Measurements from ENCODE around the gene RSL1D1.

DNA sequence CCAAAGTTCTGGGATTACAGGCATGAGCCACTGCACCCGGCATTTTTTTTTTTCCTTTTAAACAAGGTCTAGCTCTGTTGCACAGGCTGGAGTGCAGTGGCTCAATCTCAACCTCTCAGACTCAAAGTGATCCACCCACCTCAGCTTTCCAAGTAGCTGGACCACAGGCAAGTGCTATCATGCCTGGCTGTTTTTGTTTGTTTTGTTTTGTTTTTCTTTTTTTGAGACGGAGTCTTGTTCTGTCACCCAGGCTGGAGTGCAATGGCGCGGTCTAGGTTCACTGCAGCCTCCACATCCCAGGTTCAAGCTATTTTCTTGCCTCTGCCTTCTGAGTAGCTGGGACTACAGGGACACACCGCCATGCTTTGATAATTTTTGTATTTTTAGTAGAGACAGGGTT is 35.2 kb downstream of the RSL1D1 start:
- TF ChIP-seq, protein P1, sequence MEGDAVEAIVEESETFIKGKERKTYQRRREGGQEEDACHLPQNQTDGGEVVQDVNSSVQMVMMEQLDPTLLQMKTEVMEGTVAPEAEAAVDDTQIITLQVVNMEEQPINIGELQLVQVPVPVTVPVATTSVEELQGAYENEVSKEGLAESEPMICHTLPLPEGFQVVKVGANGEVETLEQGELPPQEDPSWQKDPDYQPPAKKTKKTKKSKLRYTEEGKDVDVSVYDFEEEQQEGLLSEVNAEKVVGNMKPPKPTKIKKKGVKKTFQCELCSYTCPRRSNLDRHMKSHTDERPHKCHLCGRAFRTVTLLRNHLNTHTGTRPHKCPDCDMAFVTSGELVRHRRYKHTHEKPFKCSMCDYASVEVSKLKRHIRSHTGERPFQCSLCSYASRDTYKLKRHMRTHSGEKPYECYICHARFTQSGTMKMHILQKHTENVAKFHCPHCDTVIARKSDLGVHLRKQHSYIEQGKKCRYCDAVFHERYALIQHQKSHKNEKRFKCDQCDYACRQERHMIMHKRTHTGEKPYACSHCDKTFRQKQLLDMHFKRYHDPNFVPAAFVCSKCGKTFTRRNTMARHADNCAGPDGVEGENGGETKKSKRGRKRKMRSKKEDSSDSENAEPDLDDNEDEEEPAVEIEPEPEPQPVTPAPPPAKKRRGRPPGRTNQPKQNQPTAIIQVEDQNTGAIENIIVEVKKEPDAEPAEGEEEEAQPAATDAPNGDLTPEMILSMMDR (IDR thresholded peaks at IDR 0.05; ENCODE audit: borderline replicate concordance, extremely low read depth, low read length, poor library complexity, severe bottlenecking) = no peak
- TF ChIP-seq EZH2 (IDR thresholded peaks at IDR 0.05; ENCODE audit: borderline replicate concordance, low read depth, low read length, severe bottlenecking) = no peak
